HFFc6 (cell line): Measurements from ENCODE around the gene FAM241A. TPM values are rescaled to one million over a fixed set of nuclear protein-coding genes. Genes with fewer than 3 reads are reported as not detected.
A peak's percentile ranks its signal among the peaks of the same experiment; 100 is the strongest.

Experiments used
- DNase-seq: peaks from one replicate; pipeline ENCODE4 v3.0.0-alpha.2; 2018
- H3K27ac Mint-ChIP-seq: 2 replicates; pipeline ENCODE4 v1.8.0; 2020; ENCODE audit warnings: mild to moderate bottlenecking, mixed read lengths
- H3K27me3 Mint-ChIP-seq: 2 replicates; pipeline ENCODE4 v1.8.0; 2021; ENCODE audit warnings: mild to moderate bottlenecking, moderate library complexity, mixed read lengths; ENCODE audit not compliant: insufficient read depth
- H3K36me3 Mint-ChIP-seq: 2 replicates; pipeline ENCODE4 v1.8.0; 2021; ENCODE audit warnings: low read depth, mixed read lengths
- H3K4me1 Mint-ChIP-seq: 2 replicates; pipeline ENCODE4 v1.8.0; 2020; ENCODE audit warnings: low read depth, mixed read lengths
- H3K4me3 Mint-ChIP-seq: 2 replicates; pipeline ENCODE4 v1.8.0; 2020; ENCODE audit warnings: mild to moderate bottlenecking, moderate library complexity, mixed read lengths
- H3K9me3 Mint-ChIP-seq: 2 replicates; pipeline ENCODE4 v1.8.0; 2020; ENCODE audit warnings: mild to moderate bottlenecking, mixed read lengths
- CTCF ChIP-seq: fragments of 200-600 bp; sonication (generic); IDR thresholded peaks from 2 replicates; pipeline ENCODE4 v1.5.0; 2021; ENCODE audit warnings: antibody characterized with exemption, mild to moderate bottlenecking
- long read RNA-seq: library from polyadenylated mRNA; unstranded; transcript quantifications from one replicate; pipeline ENCODE4 v2.0.0, GENCODE V29; 2019
- total RNA-seq, 6 experiments: library from RNA; stranded (reverse); fragmentation: NEBNext Ultra II Directional; extraction: Animal tissue kit (Norgen Biotek cat#: 25700); gene quantifications; 2 replicates in 1 of 6; 3 replicates in 5 of 6; pipeline ENCODE4 v1.2.3, GENCODE V29; 2021

Gene FAM241A
- under 1 TPM; 0.50 to 0.78 (median 0.57) TPM for total RNA-seq
- long read RNA-seq, partial matches to known transcripts: 0 of 1 reads
- long read RNA-seq, other reads (novel, unspliced or antisense): 1 of 1 reads

GRCh38 chr4:112145326-112145789 is at the start of gene FAM241A:
TSS of gene FAM241A (plus strand) at chr4:112145454. CDS start at chr4:112145581, 127 bp downstream.
- DNase-seq: peak; percentile 49
- Mint-ChIP-seq H3K36me3 (no peaks in the 10 kb centered on the region), H3K4me3 (peak within 1 kb of the TSS; percentile 92), H3K9me3 (no peaks in the 10 kb centered on the region), H3K27me3 (no peaks in the 10 kb centered on the region; the same call in 1 of the 2 replicates), H3K4me1 (peaks cover 17% of the 10 kb centered on the region), H3K27ac (peak within 1 kb of the TSS; percentile 57)
- no peak for TF ChIP-seq CTCF

DNA sequence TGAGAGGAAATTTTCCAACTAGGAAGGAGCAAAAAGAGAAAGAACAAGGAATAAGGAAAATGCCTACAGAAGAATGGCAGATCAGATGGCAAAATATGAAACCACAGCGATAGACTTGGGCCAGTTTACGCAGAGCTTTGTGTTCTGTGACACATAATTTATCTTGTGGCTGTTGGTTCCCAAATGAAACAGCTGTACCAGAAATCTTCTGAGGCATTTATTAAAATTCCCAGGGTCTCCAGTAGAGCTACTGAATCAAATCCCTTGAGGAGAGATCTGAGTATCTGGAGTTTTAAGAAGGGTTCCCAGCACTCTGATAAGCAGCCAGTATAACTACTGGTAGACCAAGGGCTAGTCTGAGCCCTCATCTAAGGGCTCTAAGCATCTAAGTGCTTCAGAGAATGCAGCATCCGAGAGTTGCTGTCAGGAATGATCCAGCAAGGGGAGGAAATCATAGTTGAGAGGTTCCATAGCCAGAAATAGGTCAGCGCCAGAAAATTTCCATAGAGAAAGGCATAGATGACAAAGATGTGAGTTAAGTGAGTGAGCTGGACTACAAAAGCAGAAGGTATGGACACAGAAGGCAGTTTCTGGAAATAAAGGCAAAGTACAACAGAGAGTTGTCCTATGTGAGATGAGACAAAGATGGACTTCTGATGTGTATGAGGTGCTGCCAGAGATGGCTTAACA is 46.3 kb upstream of the FAM241A start:
- H3K36me3 Mint-ChIP-seq: no peaks in the 10 kb centered on the region
- H3K4me1 Mint-ChIP-seq: peaks cover 10% of the 10 kb centered on the region; the same call in 1 of the 2 replicates
- H3K4me3 Mint-ChIP-seq: no peak overlapping the region
- TF ChIP-seq CTCF: no peak
- no peak overlapping the region for H3K27ac Mint-ChIP-seq
- no peaks in the 10 kb centered on the region for H3K9me3 Mint-ChIP-seq
- no peak for DNase-seq
- H3K27me3 Mint-ChIP-seq: no peaks in the 10 kb centered on the region; the same call in 1 of the 2 replicates

- peak; percentile 84 for TF ChIP-seq CTCF
- Mint-ChIP-seq H3K27me3 (no peaks in the 10 kb centered on the region; the same call in 1 of the 2 replicates), H3K4me3 (no peak overlapping the region), H3K27ac (no peak overlapping the region), H3K9me3 (no peaks in the 10 kb centered on the region), H3K4me1 (peaks cover 10% of the 10 kb centered on the region; the same call in 1 of the 2 replicates), H3K36me3 (no peaks in the 10 kb centered on the region)
- DNase-seq: peak; percentile 66
Observed at GRCh38 chr4:112099701-112100297, 45.5 kb upstream of the FAM241A start.

DNA sequence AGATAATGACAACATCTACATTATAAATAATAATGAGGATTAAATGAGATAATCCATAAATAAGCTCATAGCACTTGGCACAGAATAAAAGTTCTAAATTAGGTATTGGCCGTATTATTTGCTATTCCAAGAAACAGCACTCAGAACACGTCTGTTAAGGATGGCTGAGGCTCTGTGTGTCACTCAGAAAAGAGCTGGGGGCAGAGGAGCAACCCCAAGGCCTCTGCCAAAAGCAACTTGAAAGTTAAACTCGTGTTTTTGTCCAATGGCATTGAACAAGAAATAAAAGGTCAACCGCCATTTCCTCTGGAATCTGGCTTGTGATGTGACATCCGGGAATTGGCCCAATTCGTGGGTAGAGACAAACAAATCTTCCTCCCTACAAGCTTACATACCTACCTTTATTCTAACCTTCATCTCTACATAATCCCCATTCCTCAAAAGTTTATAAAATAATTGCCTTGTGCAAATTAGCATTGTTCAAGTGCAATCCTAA is 42.3 kb upstream of the FAM241A start:
- Mint-ChIP-seq H3K4me3 (no peak overlapping the region), H3K27me3 (no peaks in the 10 kb centered on the region), H3K9me3 (no peaks in the 10 kb centered on the region), H3K27ac (no peak overlapping the region), H3K4me1 (peaks cover 10% of the 10 kb centered on the region; the same call in 1 of the 2 replicates), H3K36me3 (no peaks in the 10 kb centered on the region)
- no peak for DNase-seq
- no peak for TF ChIP-seq CTCF

- Mint-ChIP-seq H3K27me3 (no peaks in the 10 kb centered on the region), H3K36me3 (no peaks in the 10 kb centered on the region), H3K9me3 (no peaks in the 10 kb centered on the region), H3K4me1 (peaks cover 12% of the 10 kb centered on the region), H3K27ac (no peak overlapping the region), H3K4me3 (no peak overlapping the region)
- no peak for TF ChIP-seq CTCF
- no peak for DNase-seq
Observed at GRCh38 chr4:112105201-112105969, 39.9 kb upstream of the FAM241A start.
